Stimulated activated naive CD8-positive, alpha-beta T cell treated with anti-CD3 and anti-CD28 coated beads, Interleukin-15, amount 100 ng/mL, for 72 hours (primary cell): ENCODE measurements around the gene PTPRN2.
"Not testable (repeated sequence)": the region's sequence is repeated elsewhere in the genome, so short reads cannot be mapped to it uniquely, and the experiment has no call there.

Experiments used
- ATAC-seq: fragments of 150-1000 bp; cut with Tn5 transposase; 2 replicates; pipeline ENCODE4 v1.10.0; 2021; ENCODE audit warnings: mild to moderate bottlenecking, moderate library complexity
- DNase-seq, 2 donors: peaks; one replicate each; pipeline ENCODE4 v3.0.0; 2021 to 2022
- H3K27ac Mint-ChIP-seq, 2 donors: one replicate each; pipeline ENCODE4 v1.8.0; 2022; ENCODE audit warnings: mild to moderate bottlenecking in 2 of 2, mixed read lengths in 2 of 2, moderate library complexity in 2 of 2
- H3K27me3 Mint-ChIP-seq: one replicate; pipeline ENCODE4 v1.8.0; 2022; ENCODE audit warnings: mixed read lengths
- H3K4me1 Mint-ChIP-seq: one replicate; pipeline ENCODE4 v1.8.0; 2022; ENCODE audit warnings: mild to moderate bottlenecking, mixed read lengths
- H3K4me3 Mint-ChIP-seq, 2 donors: one replicate each; pipeline ENCODE4 v1.8.0; 2022; ENCODE audit warnings: mild to moderate bottlenecking in 2 of 2, mixed read lengths in 2 of 2, moderate library complexity in 1 of 2
- H3K9me3 Mint-ChIP-seq, 2 donors: one replicate each; pipeline ENCODE4 v1.8.0; 2022; ENCODE audit warnings: mixed read lengths in 2 of 2

Gene PTPRN2

GRCh38 chr7:158457586-158457985 is 130.0 kb downstream of the PTPRN2 start:
- DNase-seq, H3K4me3 Mint-ChIP-seq, H3K27me3 Mint-ChIP-seq, H3K4me1 Mint-ChIP-seq, H3K27ac Mint-ChIP-seq, ATAC-seq: not testable (repeated sequence)
- H3K9me3 Mint-ChIP-seq, result peaks cover 7 to 23% of the 10 kb centered on the region in 2 donors

- Mint-ChIP-seq H3K27me3 (no peaks in the 10 kb centered on the region), H3K9me3 (peaks cover 7 to 23% of the 10 kb centered on the region in 2 donors), H3K27ac (no peak overlapping the region), H3K4me3 (no peak overlapping the region), H3K4me1 (no peaks in the 10 kb centered on the region)
- ATAC-seq (no peak), DNase-seq (no peak)
These were observed 133.0 kb downstream of the PTPRN2 start for GRCh38 chr7:158454631-158455030.

GRCh38 chr7:158453663-158454062 is 134.0 kb downstream of the PTPRN2 start:
- H3K27ac Mint-ChIP-seq, result no peak overlapping the region
- H3K4me1 Mint-ChIP-seq, result no peaks in the 10 kb centered on the region
- no peak for DNase-seq
- peaks cover 7 to 23% of the 10 kb centered on the region in 2 donors for H3K9me3 Mint-ChIP-seq
- ATAC-seq, result no peak
- H3K27me3 Mint-ChIP-seq, result no peaks in the 10 kb centered on the region
- H3K4me3 Mint-ChIP-seq, result no peak overlapping the region

- no peak overlapping the region for H3K27ac Mint-ChIP-seq
- no peaks in the 10 kb centered on the region for H3K27me3 Mint-ChIP-seq
- peaks cover 7 to 23% of the 10 kb centered on the region in 2 donors for H3K9me3 Mint-ChIP-seq
- DNase-seq (no peak), ATAC-seq (no peak)
- H3K4me1 Mint-ChIP-seq, result no peaks in the 10 kb centered on the region
- no peak overlapping the region for H3K4me3 Mint-ChIP-seq
These were observed 135.3 kb downstream of the PTPRN2 start for GRCh38 chr7:158452331-158452730.

- H3K4me1 Mint-ChIP-seq, result no peaks in the 10 kb centered on the region
- H3K27me3 Mint-ChIP-seq, result peaks cover 4% of the 10 kb centered on the region
- no peak overlapping the region for H3K4me3 Mint-ChIP-seq
- peaks cover 7 to 8% of the 10 kb centered on the region in 2 donors for H3K9me3 Mint-ChIP-seq
- DNase-seq (no peak), ATAC-seq (no peak)
- H3K27ac Mint-ChIP-seq, result no peak overlapping the region
These were observed 137.0 kb downstream of the PTPRN2 start for GRCh38 chr7:158450476-158451124.

GRCh38 chr7:158449942-158450341 is 137.7 kb downstream of the PTPRN2 start:
- H3K4me1 Mint-ChIP-seq, result no peaks in the 10 kb centered on the region
- peaks cover 7 to 8% of the 10 kb centered on the region in 2 donors for H3K9me3 Mint-ChIP-seq
- H3K4me3 Mint-ChIP-seq, result no peak overlapping the region
- H3K27ac Mint-ChIP-seq, result no peak overlapping the region
- no peak for ATAC-seq
- H3K27me3 Mint-ChIP-seq, result peaks cover 11% of the 10 kb centered on the region
- no peak for DNase-seq

- DNase-seq (no peak), ATAC-seq (no peak)
- peaks cover under 1% of the 10 kb centered on the region in 2 donors for H3K9me3 Mint-ChIP-seq
- peaks cover 18% of the 10 kb centered on the region for H3K27me3 Mint-ChIP-seq
- no peak overlapping the region for H3K4me3 Mint-ChIP-seq
- H3K27ac Mint-ChIP-seq, result no peak overlapping the region
- no peaks in the 10 kb centered on the region for H3K4me1 Mint-ChIP-seq
These were observed 138.4 kb downstream of the PTPRN2 start for GRCh38 chr7:158449266-158449665.

- no peak overlapping the region for H3K4me3 Mint-ChIP-seq
- H3K27me3 Mint-ChIP-seq, result peaks cover 18% of the 10 kb centered on the region
- no peaks in the 10 kb centered on the region for H3K9me3 Mint-ChIP-seq
- peak overlapping the region in 1 of 2 donors; percentile 39 for H3K27ac Mint-ChIP-seq
- no peaks in the 10 kb centered on the region for H3K4me1 Mint-ChIP-seq
- ATAC-seq (no peak), DNase-seq (no peak)
These were observed 139.1 kb downstream of the PTPRN2 start for GRCh38 chr7:158448430-158449100.

- DNase-seq (no peak), ATAC-seq (no peak)
- H3K27ac Mint-ChIP-seq, result peak overlapping the region in 1 of 2 donors; percentile 24
- peaks cover 18% of the 10 kb centered on the region for H3K27me3 Mint-ChIP-seq
- no peaks in the 10 kb centered on the region for H3K9me3 Mint-ChIP-seq
- H3K4me3 Mint-ChIP-seq, result no peak overlapping the region
- no peaks in the 10 kb centered on the region for H3K4me1 Mint-ChIP-seq
These were observed 140.0 kb downstream of the PTPRN2 start for GRCh38 chr7:158447506-158448171.

GRCh38 chr7:158447151-158447505 is 140.5 kb downstream of the PTPRN2 start:
- ATAC-seq, result no peak
- no peak for DNase-seq
- Mint-ChIP-seq H3K4me3 (no peak overlapping the region), H3K9me3 (peaks cover 0 to under 1% of the 10 kb centered on the region in 2 donors), H3K27ac (no peak overlapping the region), H3K4me1 (no peaks in the 10 kb centered on the region), H3K27me3 (peaks cover 18% of the 10 kb centered on the region)

GRCh38 chr7:158446706-158447105 is 140.9 kb downstream of the PTPRN2 start:
- H3K4me3 Mint-ChIP-seq, result no peak overlapping the region
- no peak overlapping the region for H3K27ac Mint-ChIP-seq
- H3K27me3 Mint-ChIP-seq, result peaks cover 18% of the 10 kb centered on the region
- H3K4me1 Mint-ChIP-seq, result no peaks in the 10 kb centered on the region
- H3K9me3 Mint-ChIP-seq, result peaks cover 4% of the 10 kb centered on the region in 2 donors
- DNase-seq (no peak), ATAC-seq (no peak)

GRCh38 chr7:158446281-158446680 is 141.3 kb downstream of the PTPRN2 start:
- ATAC-seq (no peak), DNase-seq (no peak)
- Mint-ChIP-seq H3K27me3 (peaks cover 18% of the 10 kb centered on the region), H3K4me1 (no peaks in the 10 kb centered on the region), H3K4me3 (no peak overlapping the region), H3K27ac (no peak overlapping the region), H3K9me3 (peaks cover 8 to 9% of the 10 kb centered on the region in 2 donors)

- Mint-ChIP-seq H3K27me3 (peaks cover 18% of the 10 kb centered on the region), H3K4me1 (no peaks in the 10 kb centered on the region), H3K27ac (no peak overlapping the region), H3K9me3 (peaks cover 15% of the 10 kb centered on the region in 2 donors), H3K4me3 (no peak overlapping the region)
- ATAC-seq (no peak), DNase-seq (no peak)
These were observed 142.0 kb downstream of the PTPRN2 start for GRCh38 chr7:158445421-158446175.

- ATAC-seq, result peak; percentile 14
These were observed 142.9 kb downstream of the PTPRN2 start for GRCh38 chr7:158444501-158445420.

More at GRCh38 chr7:158444501-158445420, 142.9 kb downstream of the PTPRN2 start:
- Mint-ChIP-seq H3K27me3 (peaks cover 18% of the 10 kb centered on the region), H3K9me3 (peaks cover 21 to 22% of the 10 kb centered on the region in 2 donors), H3K4me1 (no peaks in the 10 kb centered on the region), H3K4me3 (no peak overlapping the region), H3K27ac (peak overlapping the region in 1 of 2 donors; percentile 68)
- DNase-seq, result no peak
